SK-N-SH treated with all-trans-retinoic acid at 6 μM for 48 hours (cell line): Measurements from ENCODE around the gene KLK8.

ENCODE experiments used
- ATAC-seq: fragments of 200-7000 bp; cut with Tn5 transposase; 3 replicates; pipeline ENCODE4 v1.9.1; 2020; ENCODE audit warnings: mild to moderate bottlenecking, moderate library complexity
- CSDC2 ChIP-seq: fragments of 250-450 bp; sonication (Bioruptor Pico); IDR thresholded peaks from 2 replicates; pipeline ENCODE4 v1.5.0; 2020; ENCODE audit warnings: mild to moderate bottlenecking, moderate library complexity
- GLIS3 ChIP-seq: fragments of 250-450 bp; sonication (Bioruptor Pico); IDR thresholded peaks from 2 replicates; pipeline ENCODE4 v1.5.0; 2020; ENCODE audit warnings: mild to moderate bottlenecking, moderate library complexity
- OSR1 ChIP-seq: fragments of 250-450 bp; sonication (Bioruptor Pico); IDR thresholded peaks from 2 replicates; pipeline ENCODE4 v1.8.0; 2022; ENCODE audit warnings: moderate library complexity, mild to moderate bottlenecking, inconsistent platforms
- SNAI2 ChIP-seq: fragments of 250-450 bp; sonication (Bioruptor Pico); IDR thresholded peaks from 2 replicates; pipeline ENCODE4 v1.5.0; 2020; ENCODE audit warnings: mild to moderate bottlenecking, moderate library complexity
- TCF4 ChIP-seq: fragments of 250-450 bp; sonication (Bioruptor Pico); IDR thresholded peaks from 2 replicates; pipeline ENCODE4 v1.8.0; 2021; ENCODE audit warnings: mild to moderate bottlenecking, moderate library complexity, borderline replicate concordance
- TOX ChIP-seq: fragments of 250-450 bp; sonication (Bioruptor Pico); IDR thresholded peaks from 2 replicates; pipeline ENCODE4 v1.8.0; 2021; ENCODE audit warnings: mild to moderate bottlenecking, moderate library complexity, borderline replicate concordance
- ZC3H10 ChIP-seq: fragments of 250-450 bp; sonication (Bioruptor Pico); IDR thresholded peaks from 2 replicates; pipeline ENCODE4 v1.5.1; 2021; ENCODE audit warnings: mild to moderate bottlenecking, moderate library complexity
- ZFP30 ChIP-seq: fragments of 450-650 bp; formaldehyde crosslinking; IDR thresholded peaks from 2 replicates; pipeline ENCODE4 v1.5.0; 2022; ENCODE audit warnings: mild to moderate bottlenecking, moderate library complexity
- ZNF565 ChIP-seq: fragments of 450-650 bp; formaldehyde crosslinking; conservative IDR thresholded peaks from 2 replicates; pipeline ENCODE4 v1.5.0; 2020; ENCODE audit warnings: low read depth, mild to moderate bottlenecking, moderate library complexity
- TF ChIP-seq, protein P1 (sequence below): fragments of 250-450 bp; sonication (Bioruptor Pico); IDR thresholded peaks from 2 replicates; pipeline ENCODE4 v1.5.0; 2020; ENCODE audit warnings: mild to moderate bottlenecking, moderate library complexity
- TF ChIP-seq, protein P2 (sequence below): fragments of 250-450 bp; sonication (Bioruptor Pico); IDR thresholded peaks from 2 replicates; pipeline ENCODE4 v1.8.0; 2020; ENCODE audit warnings: mild to moderate bottlenecking, moderate library complexity, borderline replicate concordance
- TF ChIP-seq, protein P3 (sequence below): fragments of 250-450 bp; sonication (Bioruptor Pico); IDR thresholded peaks from 2 replicates; pipeline ENCODE4 v1.5.1; 2021; ENCODE audit warnings: mild to moderate bottlenecking, moderate library complexity

The KLK8 gene

DNA sequence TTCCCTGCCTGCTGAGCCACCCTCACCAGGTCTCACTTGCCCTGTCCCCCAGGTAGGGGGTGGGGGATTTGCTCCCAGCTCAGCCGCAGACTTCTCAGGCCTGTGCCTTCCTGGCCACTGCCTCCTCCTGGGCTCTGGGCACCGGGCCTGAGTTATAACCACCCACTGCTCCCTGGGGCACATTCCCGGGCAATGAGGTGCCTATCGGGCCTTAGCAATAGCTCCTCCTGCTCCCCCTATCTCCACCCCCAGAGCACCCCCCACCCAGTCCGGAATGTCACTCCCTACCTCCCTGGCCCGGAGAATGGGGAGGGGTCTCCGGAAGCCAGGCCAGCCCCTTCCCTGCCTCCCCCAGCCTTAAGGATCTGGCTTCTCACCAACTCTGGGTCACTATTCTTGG is 48.5 kb downstream of the KLK8 start, which contains the start of gene KLK5 (continued):
- TF ChIP-seq ZC3H10 (CRISPR knock-in tag) (no peak), TCF4 (CRISPR knock-in tag) (no peak), SNAI2 (CRISPR knock-in tag) (no peak)

DNA sequence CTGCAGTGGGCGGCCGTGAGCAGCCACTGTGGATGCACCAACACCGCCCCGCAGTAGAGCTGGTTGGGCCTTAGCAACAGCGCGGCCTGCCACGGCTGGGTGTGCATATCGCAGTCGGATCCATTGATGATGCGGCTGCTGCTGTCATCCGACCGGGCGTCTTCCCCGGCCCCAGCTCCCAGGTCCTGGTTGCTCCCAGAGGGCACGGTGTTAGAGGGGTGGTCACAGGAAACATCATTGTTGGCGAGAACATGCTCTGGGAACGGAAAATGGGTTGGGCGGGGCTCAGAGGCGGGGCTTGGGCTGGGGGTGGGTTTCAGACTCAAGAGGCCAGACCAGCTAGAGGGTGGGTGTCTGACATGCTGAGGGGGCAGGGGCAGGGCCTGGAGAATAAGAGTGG is 51.5 kb downstream of the KLK8 start:
- TF ChIP-seq CSDC2 (CRISPR knock-in tag) (no peak), OSR1 (CRISPR knock-in tag) (no peak), GLIS3 (CRISPR knock-in tag) (no peak), TCF4 (CRISPR knock-in tag) (no peak)
- TF ChIP-seq, protein P1, sequence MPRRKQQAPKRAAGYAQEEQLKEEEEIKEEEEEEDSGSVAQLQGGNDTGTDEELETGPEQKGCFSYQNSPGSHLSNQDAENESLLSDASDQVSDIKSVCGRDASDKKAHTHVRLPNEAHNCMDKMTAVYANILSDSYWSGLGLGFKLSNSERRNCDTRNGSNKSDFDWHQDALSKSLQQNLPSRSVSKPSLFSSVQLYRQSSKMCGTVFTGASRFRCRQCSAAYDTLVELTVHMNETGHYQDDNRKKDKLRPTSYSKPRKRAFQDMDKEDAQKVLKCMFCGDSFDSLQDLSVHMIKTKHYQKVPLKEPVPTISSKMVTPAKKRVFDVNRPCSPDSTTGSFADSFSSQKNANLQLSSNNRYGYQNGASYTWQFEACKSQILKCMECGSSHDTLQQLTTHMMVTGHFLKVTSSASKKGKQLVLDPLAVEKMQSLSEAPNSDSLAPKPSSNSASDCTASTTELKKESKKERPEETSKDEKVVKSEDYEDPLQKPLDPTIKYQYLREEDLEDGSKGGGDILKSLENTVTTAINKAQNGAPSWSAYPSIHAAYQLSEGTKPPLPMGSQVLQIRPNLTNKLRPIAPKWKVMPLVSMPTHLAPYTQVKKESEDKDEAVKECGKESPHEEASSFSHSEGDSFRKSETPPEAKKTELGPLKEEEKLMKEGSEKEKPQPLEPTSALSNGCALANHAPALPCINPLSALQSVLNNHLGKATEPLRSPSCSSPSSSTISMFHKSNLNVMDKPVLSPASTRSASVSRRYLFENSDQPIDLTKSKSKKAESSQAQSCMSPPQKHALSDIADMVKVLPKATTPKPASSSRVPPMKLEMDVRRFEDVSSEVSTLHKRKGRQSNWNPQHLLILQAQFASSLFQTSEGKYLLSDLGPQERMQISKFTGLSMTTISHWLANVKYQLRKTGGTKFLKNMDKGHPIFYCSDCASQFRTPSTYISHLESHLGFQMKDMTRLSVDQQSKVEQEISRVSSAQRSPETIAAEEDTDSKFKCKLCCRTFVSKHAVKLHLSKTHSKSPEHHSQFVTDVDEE (CRISPR knock-in tag) = no peak
- ATAC-seq = no peak

DNA sequence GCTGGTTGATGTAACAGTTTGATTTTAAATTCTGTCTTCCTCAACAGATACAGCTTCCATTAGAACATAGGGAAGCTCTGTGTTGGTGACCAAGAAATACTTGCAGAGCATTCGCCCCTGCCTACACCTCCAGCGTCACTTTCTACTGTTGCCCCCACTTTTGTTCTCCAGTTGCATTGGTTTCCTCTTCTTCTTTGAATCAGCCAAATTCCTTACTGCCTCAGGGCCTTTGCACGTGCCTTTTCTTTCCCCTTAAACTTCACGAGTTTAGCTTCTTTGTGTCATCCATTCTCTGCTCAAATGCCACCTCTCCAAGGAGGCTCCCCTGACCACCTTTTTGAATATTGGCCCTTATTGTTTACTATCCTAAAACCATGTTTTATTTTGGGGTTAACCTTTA is 54.3 kb downstream of the KLK8 start:
- ATAC-seq = no peak
- TF ChIP-seq, protein P2, sequence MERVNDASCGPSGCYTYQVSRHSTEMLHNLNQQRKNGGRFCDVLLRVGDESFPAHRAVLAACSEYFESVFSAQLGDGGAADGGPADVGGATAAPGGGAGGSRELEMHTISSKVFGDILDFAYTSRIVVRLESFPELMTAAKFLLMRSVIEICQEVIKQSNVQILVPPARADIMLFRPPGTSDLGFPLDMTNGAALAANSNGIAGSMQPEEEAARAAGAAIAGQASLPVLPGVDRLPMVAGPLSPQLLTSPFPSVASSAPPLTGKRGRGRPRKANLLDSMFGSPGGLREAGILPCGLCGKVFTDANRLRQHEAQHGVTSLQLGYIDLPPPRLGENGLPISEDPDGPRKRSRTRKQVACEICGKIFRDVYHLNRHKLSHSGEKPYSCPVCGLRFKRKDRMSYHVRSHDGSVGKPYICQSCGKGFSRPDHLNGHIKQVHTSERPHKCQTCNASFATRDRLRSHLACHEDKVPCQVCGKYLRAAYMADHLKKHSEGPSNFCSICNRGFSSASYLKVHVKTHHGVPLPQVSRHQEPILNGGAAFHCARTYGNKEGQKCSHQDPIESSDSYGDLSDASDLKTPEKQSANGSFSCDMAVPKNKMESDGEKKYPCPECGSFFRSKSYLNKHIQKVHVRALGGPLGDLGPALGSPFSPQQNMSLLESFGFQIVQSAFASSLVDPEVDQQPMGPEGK (CRISPR knock-in tag) = no peak
- TF ChIP-seq, protein P3, sequence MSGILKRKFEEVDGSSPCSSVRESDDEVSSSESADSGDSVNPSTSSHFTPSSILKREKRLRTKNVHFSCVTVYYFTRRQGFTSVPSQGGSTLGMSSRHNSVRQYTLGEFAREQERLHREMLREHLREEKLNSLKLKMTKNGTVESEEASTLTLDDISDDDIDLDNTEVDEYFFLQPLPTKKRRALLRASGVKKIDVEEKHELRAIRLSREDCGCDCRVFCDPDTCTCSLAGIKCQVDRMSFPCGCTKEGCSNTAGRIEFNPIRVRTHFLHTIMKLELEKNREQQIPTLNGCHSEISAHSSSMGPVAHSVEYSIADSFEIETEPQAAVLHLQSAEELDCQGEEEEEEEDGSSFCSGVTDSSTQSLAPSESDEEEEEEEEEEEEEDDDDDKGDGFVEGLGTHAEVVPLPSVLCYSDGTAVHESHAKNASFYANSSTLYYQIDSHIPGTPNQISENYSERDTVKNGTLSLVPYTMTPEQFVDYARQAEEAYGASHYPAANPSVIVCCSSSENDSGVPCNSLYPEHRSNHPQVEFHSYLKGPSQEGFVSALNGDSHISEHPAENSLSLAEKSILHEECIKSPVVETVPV (CRISPR knock-in tag) = no peak
- TF ChIP-seq ZNF565 (CRISPR knock-in tag) (no peak), TCF4 (CRISPR knock-in tag) (no peak), TOX (no peak), CSDC2 (CRISPR knock-in tag) (no peak), ZFP30 (CRISPR knock-in tag) (no peak), OSR1 (CRISPR knock-in tag) (no peak), SNAI2 (CRISPR knock-in tag) (no peak)
- TF ChIP-seq, protein P1 (CRISPR knock-in tag) = no peak
